GM19463 (cell line): ENCODE measurements around the gene TNFRSF19.
"Not testable (repeated sequence)": the region's sequence is repeated elsewhere in the genome, so short reads cannot be mapped to it uniquely, and the experiment has no call there.

ENCODE experiments used
- ATAC-seq: cut with Tn5 transposase; IDR thresholded peaks from one replicate; pipeline ENCODE4 v1.9.1; 2021; ENCODE audit warnings: mild to moderate bottlenecking, moderate library complexity; ENCODE audit not compliant: unreplicated experiment

Gene TNFRSF19

DNA sequence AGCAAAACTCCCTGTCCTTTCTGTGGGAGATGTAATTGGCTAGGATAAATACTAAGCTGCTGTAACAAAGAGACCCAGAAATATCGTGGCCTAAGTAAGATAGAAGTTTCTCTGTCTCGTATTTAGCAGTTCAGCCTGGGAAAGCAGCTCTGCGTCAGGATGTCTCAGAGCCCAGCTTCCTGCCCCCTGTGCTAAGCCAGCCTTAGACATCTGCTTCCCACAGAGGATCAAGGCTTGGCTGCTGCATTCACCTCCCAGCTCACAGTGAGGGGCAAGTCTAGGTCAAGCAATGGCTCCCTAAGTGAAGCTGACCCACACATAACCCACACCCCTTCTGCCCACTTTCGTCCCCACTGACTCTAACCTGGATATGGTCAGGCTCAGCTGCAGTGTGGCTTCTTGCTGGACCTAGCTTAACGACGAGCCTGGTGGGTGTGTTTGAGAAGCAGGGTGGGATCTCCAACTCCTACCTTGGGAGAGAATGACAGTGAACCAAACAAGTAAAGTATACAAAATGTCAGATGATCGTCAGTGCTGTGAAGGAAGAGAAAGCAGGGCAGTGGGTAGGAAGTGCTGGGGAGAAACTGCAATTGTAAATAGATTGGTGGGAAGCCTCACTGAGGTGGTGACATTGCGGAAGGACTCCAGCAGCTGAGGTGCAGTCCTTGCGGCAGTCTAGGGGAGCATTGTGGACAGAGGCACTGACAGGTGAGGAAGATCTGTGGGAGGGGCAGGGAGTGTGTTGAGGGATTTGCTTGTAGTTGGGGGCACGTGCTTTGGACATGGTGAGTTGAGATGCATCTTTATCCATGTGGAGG lies 82.9 kb downstream of the TNFRSF19 start:
- ATAC-seq = no peak

DNA sequence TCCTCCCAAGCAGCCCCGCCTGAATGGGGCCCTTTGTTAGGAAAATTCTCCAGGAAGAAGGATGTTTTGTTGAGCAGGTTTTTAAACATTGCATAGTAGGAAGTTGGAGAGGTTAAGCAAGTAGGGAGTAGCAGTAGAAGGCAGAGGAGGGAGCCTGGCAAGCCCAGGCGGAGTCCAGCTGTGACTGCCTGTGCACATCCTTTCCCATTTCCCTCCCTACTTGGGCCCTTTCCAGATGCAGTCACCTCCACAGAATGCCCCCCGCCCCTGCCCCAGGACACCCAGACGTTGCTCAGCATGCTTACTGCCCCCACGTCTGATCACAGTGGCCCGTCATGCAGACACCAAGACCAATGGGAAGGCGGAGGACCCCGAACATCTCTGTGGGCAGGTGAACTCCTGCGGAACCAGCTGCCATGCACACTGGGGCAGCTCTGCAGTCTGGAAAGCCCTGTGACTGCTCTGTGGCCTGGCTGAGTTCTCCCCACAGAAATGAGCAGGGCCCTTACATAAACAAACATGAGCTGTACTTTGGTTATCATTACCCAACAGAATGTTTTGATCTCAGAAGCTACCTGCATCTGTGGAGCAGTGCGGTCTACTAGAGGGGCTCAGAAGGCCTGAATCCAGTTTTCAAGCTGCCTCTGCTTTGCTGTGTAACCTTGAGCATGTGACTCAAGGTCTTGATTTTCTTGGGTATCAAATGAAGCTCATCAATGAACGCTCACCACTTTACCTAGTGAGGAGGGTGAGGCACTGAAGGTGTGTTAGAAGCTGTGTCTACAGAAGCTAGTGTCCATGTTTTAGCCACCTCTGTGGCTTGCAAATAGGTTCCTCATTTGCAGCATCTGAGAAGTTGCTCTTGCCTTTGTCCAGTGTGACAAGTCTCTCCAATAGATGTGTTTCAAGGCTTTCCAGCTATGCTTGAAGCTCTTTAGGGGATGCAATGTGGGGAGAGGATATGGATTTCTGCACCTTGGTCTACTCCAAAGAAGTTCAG lies 84.2 kb downstream of the TNFRSF19 start:
- ATAC-seq = no peak

DNA sequence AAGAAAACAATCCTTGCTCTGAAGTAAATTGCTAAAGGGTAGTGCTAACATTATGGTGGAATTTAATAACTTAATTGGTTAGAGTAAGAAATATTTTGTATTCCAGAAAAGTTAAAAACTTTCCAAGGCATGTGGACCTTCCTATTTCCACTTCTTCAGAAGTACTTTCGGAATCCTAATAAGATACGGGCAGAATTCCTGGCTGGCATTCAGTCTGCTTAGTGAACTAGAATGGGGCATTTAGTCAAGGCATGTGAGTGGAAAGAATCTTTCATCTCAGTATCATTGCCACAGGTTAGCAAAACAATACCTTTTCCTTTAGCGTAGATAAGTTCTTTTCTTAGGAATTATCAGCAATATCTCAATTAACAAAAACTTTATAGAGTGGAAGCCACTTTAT lies 85.1 kb downstream of the TNFRSF19 start:
- ATAC-seq = no peak

DNA sequence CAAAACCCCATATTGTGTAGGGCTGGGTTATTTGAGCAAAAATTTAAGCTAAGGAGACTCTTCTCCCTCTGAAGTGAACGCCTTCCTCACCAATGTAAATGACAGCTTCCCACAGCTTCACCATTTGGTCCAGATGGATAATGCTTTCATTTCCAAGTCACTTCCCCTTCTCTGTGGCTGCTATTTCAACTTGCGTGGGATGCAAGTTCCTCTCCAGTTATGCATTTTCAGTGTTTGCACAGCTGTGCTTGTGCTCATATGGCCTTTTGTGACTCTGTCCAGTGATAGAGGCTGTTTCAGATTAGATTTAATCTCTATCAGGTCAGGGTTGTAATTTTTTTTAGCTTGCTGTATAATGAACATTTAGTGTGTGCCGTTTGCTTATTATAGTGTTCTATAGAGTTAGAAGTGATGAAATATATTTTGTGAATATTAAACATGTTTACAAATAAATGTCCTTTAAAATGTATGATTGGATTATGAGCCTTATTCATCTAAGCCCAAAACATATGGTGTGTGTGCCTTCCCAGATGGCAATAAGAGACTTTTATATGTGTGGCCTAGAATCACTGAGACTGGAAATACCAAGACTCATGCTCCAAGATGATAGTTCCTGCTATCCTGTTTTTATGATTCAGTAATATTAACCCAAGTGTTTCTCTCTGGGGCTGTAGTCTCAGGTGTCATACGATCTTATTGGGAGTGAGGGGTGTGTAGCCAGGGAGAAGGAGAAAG lies 86.6 kb downstream of the TNFRSF19 start:
- ATAC-seq = peak; percentile 66

DNA sequence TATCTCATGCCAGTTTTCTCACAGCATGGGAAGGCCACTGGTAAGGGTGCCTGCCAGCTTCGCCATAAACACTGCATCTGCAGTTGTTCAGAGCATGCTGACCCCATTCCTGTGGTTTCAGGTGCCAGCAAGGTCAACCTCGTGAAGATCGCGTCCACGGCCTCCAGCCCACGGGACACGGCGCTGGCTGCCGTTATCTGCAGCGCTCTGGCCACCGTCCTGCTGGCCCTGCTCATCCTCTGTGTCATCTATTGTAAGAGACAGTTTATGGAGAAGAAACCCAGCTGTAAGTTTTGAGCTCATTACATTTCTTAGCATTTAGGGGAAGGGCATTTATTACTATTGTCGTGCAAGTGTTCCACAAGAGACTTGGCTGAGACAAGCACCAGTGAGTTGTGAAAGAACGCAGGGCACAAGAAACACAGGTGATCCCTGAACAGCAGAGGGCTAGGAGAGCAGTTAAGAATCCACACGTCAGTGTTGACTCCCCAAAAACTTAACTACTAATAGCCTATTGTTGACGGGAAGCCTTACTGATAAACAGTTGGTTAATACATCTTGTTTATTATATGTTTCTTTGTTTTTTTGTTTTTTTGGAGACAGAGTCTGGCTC lies 88.8 kb downstream of the TNFRSF19 start:
- no peak for ATAC-seq

DNA sequence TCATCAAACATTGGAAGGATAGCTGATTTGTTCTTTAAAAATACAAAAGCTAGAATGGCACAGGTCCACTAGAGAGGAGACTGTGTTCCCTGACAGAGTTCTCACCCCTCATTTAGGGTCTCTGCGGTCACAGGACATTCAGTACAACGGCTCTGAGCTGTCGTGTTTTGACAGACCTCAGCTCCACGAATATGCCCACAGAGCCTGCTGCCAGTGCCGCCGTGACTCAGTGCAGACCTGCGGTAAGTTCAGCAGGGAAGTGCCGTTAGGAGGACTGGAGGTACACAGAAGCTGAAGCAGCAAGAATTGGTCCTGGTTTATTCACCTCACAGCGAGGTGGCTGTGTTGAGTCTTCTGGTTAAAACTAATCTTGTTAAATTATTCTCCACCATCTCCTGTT lies 90.0 kb downstream of the TNFRSF19 start:
- ATAC-seq = no peak

DNA sequence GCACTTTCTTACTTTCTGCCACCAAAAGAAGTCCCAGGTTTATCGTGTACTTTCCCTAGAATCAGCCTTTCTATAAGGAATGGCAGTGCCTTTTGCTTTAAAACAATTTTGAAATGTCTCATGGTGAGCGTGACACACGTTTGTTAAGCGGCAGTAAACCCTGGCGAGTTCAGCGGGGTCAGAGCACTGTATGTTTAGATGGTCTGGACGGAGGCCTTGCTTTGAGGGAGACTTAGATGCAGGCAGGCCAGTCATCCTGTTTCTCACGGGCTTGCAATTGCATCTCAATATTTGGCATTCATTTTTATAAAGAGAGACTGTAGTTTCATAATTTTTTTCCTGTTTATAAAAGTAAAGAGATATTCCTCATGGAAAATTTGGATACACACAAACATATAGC lies 96.4 kb downstream of the TNFRSF19 start:
- no peak for ATAC-seq

DNA sequence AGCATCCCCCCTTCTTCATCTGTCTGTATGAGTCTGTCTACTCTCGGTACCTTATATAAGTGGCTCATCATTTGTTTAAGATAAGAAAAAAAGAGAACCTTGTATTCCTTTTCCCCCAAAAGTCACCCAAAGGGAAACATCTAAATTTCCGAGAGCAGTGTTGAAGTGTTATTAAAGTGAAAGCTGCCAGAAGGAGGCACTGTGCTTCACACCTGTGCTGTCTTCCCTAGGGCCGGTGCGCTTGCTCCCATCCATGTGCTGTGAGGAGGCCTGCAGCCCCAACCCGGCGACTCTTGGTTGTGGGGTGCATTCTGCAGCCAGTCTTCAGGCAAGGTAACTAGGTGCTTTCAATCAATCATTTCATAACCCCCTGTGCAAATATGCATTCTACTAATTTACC lies 97.5 kb downstream of the TNFRSF19 start:
- no peak for ATAC-seq

DNA sequence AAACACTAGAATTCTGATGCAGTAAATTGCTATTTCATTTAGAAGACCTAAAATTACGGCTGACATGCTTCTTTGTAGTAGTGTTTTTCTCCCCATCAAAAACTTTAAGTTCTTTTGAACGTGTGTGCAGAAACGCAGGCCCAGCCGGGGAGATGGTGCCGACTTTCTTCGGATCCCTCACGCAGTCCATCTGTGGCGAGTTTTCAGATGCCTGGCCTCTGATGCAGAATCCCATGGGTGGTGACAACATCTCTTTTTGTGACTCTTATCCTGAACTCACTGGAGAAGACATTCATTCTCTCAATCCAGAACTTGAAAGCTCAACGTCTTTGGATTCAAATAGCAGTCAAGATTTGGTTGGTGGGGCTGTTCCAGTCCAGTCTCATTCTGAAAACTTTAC lies 98.3 kb downstream of the TNFRSF19 start:
- no peak for ATAC-seq

DNA sequence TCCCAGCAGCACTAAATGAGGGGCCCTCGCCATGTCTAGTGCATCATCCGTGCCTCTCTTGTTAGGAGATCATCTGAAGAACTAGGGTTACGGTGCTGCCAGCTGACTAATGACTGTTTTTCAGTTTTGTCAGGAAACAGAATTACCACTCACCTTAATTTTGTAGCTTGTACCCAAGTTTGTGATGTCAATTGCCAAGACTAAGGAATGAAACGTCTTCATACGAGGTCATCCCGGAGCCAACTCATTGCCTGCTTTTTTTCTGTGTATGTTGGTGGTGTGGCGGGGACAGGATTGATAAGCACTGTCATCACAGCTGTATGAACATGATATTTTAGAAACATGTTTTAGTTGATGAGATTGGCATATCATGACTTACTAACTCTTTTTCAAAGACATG lies 100.6 kb downstream of the TNFRSF19 start:
- no peak for ATAC-seq

DNA sequence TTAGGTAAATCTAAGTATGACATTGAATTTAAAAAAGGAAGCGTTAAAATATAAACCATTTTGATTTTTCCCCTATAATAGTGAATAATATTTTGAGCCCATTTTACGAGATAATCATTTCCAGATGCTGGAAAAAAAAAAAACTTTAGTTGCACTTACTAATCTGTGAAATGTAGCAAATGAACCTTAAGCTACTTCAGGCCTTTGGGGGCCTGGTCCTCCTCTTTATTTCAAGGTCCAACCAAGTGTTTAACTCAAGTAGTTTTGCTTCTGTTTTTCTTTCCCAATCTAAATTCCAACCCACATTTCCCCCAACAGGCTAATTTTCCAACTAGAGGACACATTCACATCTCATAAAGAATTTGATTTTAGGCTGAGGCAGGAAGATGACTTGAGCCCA lies 101.2 kb downstream of the TNFRSF19 start:
- no peak for ATAC-seq

DNA sequence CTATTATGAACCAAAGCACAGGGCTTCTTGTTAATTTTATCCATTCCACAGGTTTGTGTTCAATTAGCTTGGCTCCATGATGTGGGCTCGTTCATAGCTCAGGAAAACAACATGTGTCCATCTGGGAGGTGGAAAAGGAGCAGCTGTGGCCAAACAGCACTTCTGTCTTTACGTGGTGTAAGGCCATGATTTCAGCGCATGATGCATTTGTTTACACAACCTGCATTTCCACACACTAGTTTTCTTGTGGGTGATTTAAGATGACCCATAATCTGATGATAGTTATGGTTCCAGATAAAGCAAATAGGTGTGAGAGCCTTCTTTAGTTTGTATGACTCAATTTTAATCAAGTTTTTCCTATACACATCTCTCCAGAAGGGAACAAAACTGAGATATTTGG lies 101.7 kb downstream of the TNFRSF19 start:
- no peak for ATAC-seq

DNA sequence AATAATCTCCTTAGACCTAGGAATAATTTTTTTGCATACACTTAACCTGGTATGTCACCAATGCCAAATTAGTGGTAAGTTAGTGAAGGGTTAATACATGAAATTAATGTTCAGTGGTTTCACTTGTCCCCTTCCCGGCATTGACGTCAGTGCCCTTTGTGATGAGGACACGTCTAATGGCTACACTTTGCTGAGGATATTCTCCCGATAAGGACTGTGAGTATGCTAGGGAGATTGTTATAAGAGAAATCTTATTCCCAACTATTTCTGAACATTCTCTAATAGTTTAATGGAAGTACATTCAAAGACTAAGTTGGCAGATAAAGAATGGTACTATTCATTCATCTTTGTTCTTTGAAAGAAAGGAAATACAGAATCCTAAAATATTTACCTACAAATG lies 102.4 kb downstream of the TNFRSF19 start:
- ATAC-seq = no peak

DNA sequence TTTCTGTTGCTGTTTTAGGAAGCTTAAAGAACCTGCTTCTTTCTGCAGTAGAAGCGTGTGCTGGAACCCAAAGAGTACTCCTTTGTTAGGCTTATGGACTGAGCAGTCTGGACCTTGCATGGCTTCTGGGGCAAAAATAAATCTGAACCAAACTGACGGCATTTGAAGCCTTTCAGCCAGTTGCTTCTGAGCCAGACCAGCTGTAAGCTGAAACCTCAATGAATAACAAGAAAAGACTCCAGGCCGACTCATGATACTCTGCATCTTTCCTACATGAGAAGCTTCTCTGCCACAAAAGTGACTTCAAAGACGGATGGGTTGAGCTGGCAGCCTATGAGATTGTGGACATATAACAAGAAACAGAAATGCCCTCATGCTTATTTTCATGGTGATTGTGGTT lies 103.1 kb downstream of the TNFRSF19 start:
- no peak for ATAC-seq

DNA sequence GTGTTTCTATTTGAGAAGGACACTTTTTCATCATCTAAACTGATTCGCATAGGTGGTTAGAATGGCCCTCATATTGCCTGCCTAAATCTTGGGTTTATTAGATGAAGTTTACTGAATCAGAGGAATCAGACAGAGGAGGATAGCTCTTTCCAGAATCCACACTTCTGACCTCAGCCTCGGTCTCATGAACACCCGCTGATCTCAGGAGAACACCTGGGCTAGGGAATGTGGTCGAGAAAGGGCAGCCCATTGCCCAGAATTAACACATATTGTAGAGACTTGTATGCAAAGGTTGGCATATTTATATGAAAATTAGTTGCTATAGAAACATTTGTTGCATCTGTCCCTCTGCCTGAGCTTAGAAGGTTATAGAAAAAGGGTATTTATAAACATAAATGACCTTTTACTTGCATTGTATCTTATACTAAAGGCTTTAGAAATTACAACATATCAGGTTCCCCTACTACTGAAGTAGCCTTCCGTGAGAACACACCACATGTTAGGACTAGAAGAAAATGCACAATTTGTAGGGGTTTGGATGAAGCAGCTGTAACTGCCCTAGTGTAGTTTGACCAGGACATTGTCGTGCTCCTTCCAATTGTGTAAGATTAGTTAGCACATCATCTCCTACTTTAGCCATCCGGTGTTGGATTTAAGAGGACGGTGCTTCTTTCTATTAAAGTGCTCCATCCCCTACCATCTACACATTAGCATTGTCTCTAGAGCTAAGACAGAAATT lies 103.8 kb downstream of the TNFRSF19 start:
- no peak for ATAC-seq

DNA sequence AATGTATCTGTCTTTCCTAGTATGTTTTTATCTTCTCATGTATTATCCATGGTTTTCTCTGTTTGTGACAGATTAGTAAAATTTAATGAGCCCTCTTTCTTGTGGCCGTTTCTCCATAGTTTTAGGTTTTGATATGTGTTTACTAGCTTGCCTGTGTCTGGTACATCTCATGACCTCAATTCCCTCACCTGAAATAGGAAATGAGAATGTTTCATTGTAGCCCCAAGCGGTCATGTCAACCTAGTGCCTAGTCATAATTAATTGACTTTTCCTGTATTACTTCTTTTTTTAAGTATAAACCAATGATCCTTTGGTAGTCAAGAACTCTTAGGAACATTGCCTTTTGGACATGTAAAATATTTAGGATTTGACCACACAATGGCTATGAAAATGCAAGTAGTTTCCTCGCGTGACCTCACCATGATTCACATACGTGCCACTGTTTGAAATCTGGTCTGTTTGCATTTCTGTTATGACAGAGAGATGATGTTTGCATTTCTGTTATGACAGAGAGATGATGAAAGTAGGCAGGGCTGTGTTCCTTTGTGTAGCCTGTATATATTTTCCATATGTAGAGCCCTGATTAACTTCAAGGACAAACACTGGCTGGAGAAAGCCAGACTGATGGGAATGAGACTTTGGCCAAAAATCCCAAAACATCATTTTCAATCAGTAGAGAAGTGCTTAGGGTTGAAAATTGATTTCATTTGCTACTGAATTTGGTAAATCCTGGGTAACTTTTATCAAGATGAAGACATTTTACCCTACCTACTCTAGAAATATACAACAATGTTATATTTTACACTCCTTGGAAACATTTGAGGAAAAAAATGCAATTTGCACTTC lies 104.8 kb downstream of the TNFRSF19 start:
- ATAC-seq = no peak

DNA sequence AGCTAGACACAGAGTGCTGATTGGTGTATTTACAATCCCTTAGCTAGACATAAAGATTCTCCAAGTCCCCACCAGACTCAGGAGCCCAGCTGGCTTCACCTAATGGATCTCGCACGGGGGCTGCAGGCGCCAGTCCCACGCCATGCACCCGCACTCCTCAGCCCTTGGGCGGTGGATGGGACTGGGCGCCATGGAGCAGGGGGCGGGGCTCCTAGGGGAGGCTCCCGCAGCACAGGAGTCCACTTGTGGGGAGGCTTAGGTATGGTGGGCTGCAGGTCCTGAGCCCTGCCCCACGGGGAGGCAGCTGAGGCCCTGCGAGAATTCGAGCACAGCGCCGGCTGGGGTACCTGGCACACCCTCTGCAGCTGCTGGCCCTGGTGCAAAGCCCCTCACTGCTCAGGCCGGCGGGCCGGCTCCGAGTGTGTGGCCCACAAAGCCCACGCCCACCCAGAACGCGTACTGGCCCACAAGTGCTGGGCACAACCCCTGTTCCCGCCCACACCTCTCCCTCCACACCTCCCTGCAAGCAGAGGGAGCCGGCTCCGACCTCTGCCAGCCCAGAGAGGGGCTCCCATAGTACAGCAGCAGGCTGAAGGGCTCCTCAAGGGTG lies 107.6 kb downstream of the TNFRSF19 start:
- ATAC-seq = not testable (repeated sequence)

DNA sequence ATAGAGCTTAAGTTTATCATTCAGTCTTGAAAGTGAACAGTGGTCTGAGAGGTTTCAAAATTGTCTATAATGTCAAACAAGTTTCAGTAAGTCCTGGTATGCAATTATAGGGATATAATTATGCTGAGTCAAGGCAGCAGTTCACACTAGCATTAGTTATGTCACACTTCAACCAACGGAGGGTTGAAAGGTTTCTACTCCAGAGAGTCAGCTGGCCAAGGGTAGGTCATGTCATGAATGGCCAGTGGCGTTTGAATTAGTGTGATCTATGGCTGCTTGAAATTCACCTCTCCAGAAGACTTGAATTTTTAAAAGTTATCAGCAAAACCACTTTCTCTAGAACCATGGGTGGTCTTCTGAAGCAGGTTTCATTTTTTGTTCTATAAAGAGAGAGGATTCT lies 108.6 kb downstream of the TNFRSF19 start:
- no peak for ATAC-seq

DNA sequence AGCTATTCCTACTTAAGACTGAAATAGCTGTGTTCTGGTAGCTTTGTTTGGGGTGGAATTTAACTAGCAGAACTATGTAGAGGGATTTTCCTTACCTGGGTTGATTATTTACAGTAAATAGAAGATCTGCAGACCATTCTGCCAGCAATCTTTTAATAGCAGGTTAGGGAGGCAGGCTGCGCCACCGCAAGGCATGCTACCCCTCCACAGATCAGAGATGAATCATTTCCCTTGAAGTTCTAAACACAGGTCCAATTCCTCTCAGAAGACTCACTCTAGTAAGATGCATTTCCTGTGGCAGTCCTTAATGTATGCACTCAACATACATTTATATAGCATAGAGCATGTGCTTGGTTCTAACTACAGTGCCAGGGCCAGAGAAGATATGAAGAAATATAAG lies 109.0 kb downstream of the TNFRSF19 start:
- ATAC-seq = no peak
